H1 (cell line): ENCODE measurements around the gene PEAK1. TPM values are rescaled to one million over a fixed set of nuclear protein-coding genes. Genes with fewer than 3 reads are reported as not detected.

Source experiments
- HDAC2 ChIP-seq, 2 experiments: fragments of 300-600 bp in 1 of 2; sonication (generic) in 1 of 2; IDR thresholded peaks; 2 replicates each; pipeline ENCODE4 v1.6.1; 2011 to 2012; ENCODE audit warnings: low read depth in 2 of 2, low read length in 2 of 2, mild to moderate bottlenecking in 2 of 2, moderate library complexity in 2 of 2, borderline replicate concordance in 1 of 2, inconsistent platforms in 1 of 2
- SUZ12 ChIP-seq: fragments of 200-600 bp; sonication (generic); IDR thresholded peaks from 2 replicates; pipeline ENCODE4 v1.6.1; 2012; ENCODE audit warnings: mild to moderate bottlenecking, inconsistent platforms, low read length, moderate library complexity, mixed read lengths
- polyA plus RNA-seq, 7 experiments: library from polyadenylated mRNA; depleted of rRNA in 3 of 7; stranded (reverse) in 5 of 7; unstranded in 2 of 7; fragments of >200 nt in 5 of 7; fragments of 200-250 nt in 2 of 7; gene quantifications; 1 replicate in 5 of 7; 2 replicates in 1 of 7; 4 replicates in 1 of 7; pipeline versions ENCODE4 v1.2.1 to v1.2.3, GENCODE V29; 2011 to 2013; ENCODE audit warnings: missing spikeins in 2 of 7, mixed read lengths in 2 of 7
- total RNA-seq: library from RNA; stranded (reverse); fragmentation: NEBNext Ultra II Directional; extraction: Animal tissue kit (Norgen Biotek cat#: 25700); gene quantifications from 2 replicates; pipeline ENCODE4 v1.2.1, GENCODE V29; 2021
- TF ChIP-seq, protein P1 (sequence below): fragments of 300-600 bp; sonication (generic); IDR thresholded peaks from 2 replicates; pipeline ENCODE4 v1.7.1; 2012; ENCODE audit warnings: low read length, moderate library complexity, mild to moderate bottlenecking, inconsistent platforms; ENCODE audit not compliant: insufficient replicate concordance

Gene PEAK1
- total and polyA plus RNA-seq, 2 of the 8 experiments (the other 6 are each of a cell fraction or from before 2014, with no cell fraction given): 8.8 to 44.8 TPM

DNA sequence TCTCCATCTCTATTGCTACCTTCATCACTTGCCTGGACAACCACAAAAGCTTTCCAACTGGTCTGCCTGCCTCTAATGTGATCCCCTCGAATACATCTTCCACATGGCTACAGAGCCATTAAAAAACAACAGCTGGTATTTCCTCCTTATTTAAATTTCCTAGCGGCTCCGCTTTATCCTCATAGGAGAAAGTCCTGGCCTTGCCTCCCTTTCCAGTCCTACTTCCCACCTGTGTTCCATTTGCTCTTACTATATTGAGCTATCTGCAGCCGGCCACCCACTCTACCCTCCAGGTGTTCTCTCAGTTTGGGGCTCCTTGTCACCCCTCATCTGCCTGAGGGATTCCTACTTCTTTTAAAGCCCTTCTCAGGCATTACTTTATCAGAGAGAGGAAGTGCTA lies 299.3 kb downstream of the PEAK1 start (continued):
- TF ChIP-seq, protein P1, sequence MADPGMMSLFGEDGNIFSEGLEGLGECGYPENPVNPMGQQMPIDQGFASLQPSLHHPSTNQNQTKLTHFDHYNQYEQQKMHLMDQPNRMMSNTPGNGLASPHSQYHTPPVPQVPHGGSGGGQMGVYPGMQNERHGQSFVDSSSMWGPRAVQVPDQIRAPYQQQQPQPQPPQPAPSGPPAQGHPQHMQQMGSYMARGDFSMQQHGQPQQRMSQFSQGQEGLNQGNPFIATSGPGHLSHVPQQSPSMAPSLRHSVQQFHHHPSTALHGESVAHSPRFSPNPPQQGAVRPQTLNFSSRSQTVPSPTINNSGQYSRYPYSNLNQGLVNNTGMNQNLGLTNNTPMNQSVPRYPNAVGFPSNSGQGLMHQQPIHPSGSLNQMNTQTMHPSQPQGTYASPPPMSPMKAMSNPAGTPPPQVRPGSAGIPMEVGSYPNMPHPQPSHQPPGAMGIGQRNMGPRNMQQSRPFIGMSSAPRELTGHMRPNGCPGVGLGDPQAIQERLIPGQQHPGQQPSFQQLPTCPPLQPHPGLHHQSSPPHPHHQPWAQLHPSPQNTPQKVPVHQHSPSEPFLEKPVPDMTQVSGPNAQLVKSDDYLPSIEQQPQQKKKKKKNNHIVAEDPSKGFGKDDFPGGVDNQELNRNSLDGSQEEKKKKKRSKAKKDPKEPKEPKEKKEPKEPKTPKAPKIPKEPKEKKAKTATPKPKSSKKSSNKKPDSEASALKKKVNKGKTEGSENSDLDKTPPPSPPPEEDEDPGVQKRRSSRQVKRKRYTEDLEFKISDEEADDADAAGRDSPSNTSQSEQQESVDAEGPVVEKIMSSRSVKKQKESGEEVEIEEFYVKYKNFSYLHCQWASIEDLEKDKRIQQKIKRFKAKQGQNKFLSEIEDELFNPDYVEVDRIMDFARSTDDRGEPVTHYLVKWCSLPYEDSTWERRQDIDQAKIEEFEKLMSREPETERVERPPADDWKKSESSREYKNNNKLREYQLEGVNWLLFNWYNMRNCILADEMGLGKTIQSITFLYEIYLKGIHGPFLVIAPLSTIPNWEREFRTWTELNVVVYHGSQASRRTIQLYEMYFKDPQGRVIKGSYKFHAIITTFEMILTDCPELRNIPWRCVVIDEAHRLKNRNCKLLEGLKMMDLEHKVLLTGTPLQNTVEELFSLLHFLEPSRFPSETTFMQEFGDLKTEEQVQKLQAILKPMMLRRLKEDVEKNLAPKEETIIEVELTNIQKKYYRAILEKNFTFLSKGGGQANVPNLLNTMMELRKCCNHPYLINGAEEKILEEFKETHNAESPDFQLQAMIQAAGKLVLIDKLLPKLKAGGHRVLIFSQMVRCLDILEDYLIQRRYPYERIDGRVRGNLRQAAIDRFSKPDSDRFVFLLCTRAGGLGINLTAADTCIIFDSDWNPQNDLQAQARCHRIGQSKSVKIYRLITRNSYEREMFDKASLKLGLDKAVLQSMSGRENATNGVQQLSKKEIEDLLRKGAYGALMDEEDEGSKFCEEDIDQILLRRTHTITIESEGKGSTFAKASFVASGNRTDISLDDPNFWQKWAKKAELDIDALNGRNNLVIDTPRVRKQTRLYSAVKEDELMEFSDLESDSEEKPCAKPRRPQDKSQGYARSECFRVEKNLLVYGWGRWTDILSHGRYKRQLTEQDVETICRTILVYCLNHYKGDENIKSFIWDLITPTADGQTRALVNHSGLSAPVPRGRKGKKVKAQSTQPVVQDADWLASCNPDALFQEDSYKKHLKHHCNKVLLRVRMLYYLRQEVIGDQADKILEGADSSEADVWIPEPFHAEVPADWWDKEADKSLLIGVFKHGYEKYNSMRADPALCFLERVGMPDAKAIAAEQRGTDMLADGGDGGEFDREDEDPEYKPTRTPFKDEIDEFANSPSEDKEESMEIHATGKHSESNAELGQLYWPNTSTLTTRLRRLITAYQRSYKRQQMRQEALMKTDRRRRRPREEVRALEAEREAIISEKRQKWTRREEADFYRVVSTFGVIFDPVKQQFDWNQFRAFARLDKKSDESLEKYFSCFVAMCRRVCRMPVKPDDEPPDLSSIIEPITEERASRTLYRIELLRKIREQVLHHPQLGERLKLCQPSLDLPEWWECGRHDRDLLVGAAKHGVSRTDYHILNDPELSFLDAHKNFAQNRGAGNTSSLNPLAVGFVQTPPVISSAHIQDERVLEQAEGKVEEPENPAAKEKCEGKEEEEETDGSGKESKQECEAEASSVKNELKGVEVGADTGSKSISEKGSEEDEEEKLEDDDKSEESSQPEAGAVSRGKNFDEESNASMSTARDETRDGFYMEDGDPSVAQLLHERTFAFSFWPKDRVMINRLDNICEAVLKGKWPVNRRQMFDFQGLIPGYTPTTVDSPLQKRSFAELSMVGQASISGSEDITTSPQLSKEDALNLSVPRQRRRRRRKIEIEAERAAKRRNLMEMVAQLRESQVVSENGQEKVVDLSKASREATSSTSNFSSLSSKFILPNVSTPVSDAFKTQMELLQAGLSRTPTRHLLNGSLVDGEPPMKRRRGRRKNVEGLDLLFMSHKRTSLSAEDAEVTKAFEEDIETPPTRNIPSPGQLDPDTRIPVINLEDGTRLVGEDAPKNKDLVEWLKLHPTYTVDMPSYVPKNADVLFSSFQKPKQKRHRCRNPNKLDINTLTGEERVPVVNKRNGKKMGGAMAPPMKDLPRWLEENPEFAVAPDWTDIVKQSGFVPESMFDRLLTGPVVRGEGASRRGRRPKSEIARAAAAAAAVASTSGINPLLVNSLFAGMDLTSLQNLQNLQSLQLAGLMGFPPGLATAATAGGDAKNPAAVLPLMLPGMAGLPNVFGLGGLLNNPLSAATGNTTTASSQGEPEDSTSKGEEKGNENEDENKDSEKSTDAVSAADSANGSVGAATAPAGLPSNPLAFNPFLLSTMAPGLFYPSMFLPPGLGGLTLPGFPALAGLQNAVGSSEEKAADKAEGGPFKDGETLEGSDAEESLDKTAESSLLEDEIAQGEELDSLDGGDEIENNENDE: no peak
- TF ChIP-seq SUZ12: no peak
- TF ChIP-seq HDAC2 (IDR thresholded peaks at IDR 0.05; ENCODE audit: borderline replicate concordance in 1 of 2, low read depth in 2 of 2, low read length in 2 of 2): no peak
